HL-60/S4 treated with retinoic acid at 250 ng/mL for 4 days and 3 days (cell line): ENCODE data around the gene SAFB.

ENCODE experiments used
- in situ Hi-C: fragments of 300-500 bp; cut with MboI; formaldehyde crosslinking; loops from 2 replicates; pipeline ENCODE4 v1.7.0; 2022; ENCODE audit warnings: low sequenced_read_pairs

The SAFB gene

GRCh38 chr19:5622465-5623396, at the start of gene SAFB, which contains the start of gene SAFB2:
SAFB (plus strand) TSS chr19:5623083; CDS start chr19:5623206, 123 bp downstream.
SAFB2 (minus strand) TSS chr19:5622776; CDS start chr19:5622715, 61 bp downstream.
- in situ Hi-C loops = no loop called here

- in situ Hi-C loops = no loop called here
These were observed 47.3 kb upstream of the SAFB start for GRCh38 chr19:5575590-5575989.

- in situ Hi-C loops = no loop called here
These were observed 44.6 kb upstream of the SAFB start for GRCh38 chr19:5578097-5578846.

GRCh38 chr19:5579286-5579685, 43.6 kb upstream of the SAFB start:
- in situ Hi-C loops = no loop called here

GRCh38 chr19:5579697-5580096, 43.2 kb upstream of the SAFB start:
- in situ Hi-C loops = no loop called here

GRCh38 chr19:5580161-5580571, 42.7 kb upstream of the SAFB start:
- in situ Hi-C loops = no loop called here

GRCh38 chr19:5585461-5586299, 37.2 kb upstream of the SAFB start:
- in situ Hi-C loops = no loop called here

- in situ Hi-C loops = no loop called here
These were observed 36.4 kb upstream of the SAFB start for GRCh38 chr19:5586300-5587070.

- in situ Hi-C loops = no loop called here
These were observed 35.8 kb upstream of the SAFB start for GRCh38 chr19:5587071-5587455.

- in situ Hi-C loops = no loop called here
These were observed 35.2 kb upstream of the SAFB start for GRCh38 chr19:5587661-5588060.

- in situ Hi-C loops = no loop called here
These were observed 34.4 kb upstream of the SAFB start for GRCh38 chr19:5588441-5588840.

- in situ Hi-C loops = no loop called here
These were observed 33.8 kb upstream of the SAFB start for GRCh38 chr19:5588906-5589676.

- in situ Hi-C loops = no loop called here
These were observed 32.6 kb upstream of the SAFB start for GRCh38 chr19:5590151-5590864.

GRCh38 chr19:5590865-5591154, 32.1 kb upstream of the SAFB start:
- in situ Hi-C loops = no loop called here

GRCh38 chr19:5591476-5591875, 31.4 kb upstream of the SAFB start:
- in situ Hi-C loops = no loop called here

- in situ Hi-C loops = no loop called here
These were observed 30.1 kb upstream of the SAFB start for GRCh38 chr19:5592531-5593342.

- in situ Hi-C loops = no loop called here
These were observed 29.3 kb upstream of the SAFB start for GRCh38 chr19:5593343-5594255.
